ENCODE data around the gene BRF1.

DNA sequence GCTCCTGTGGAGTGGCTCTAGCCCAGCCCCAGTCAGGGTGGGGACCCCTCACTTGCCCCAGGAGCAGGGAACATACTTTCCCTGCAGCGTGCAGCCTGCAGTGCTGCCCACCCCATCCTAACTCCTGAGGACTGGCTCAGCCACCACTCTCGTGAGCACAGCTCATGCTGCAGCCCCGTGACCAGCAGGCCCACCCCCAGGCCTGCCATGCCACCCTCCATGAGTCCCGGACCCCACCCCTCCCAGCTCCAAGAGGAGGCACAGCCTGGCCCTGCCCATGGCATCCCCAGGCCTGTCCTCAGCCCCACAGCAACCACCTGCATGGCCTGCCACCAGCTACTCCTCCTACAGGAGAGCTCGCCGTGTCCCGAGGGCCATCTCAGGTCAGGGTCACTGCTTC is 128.3 kb downstream of the BRF1 start:
- TF ChIP-seq RNF2 (IDR thresholded peaks at IDR 0.05; ENCODE audit: borderline replicate concordance, low read depth, low read length, missing control alignments, poor library complexity, severe bottlenecking), result no peak
- TF ChIP-seq CTCF (IDR thresholded peaks at IDR 0.05; ENCODE audit: control extremely low read depth in 1 of 3, insufficient read depth in 1 of 3, low read depth in 1 of 3, low read length in 3 of 3), result no peak
- TF ChIP-seq POLR2A (IDR thresholded peaks at IDR 0.05; ENCODE audit: control extremely low read depth in 1 of 2, low read depth in 2 of 2, low read length in 2 of 2), result no peak
- TF ChIP-seq CREB1 (IDR thresholded peaks at IDR 0.05), result no peak
- TF ChIP-seq SIRT6 (IDR thresholded peaks at IDR 0.05; ENCODE audit: low read length), result no peak
- TF ChIP-seq CEBPB (IDR thresholded peaks at IDR 0.05; ENCODE audit: low read depth, low read length), result no peak
- TF ChIP-seq HDAC6 (IDR thresholded peaks at IDR 0.05; ENCODE audit: low read depth, low read length), result no peak
- TF ChIP-seq ATF3 (IDR thresholded peaks at IDR 0.05; ENCODE audit: insufficient read depth, low read depth, low read length), result no peak
- no peak for TF ChIP-seq EZH2 (IDR thresholded peaks at IDR 0.05; ENCODE audit: low read depth, low read length, severe bottlenecking)
- TF ChIP-seq CBX5 (IDR thresholded peaks at IDR 0.05; ENCODE audit: low read depth, low read length), result no peak
